Renal cortex interstitium (tissue), 11 donors: ENCODE data around the gene GIT2. TPM values are rescaled to one million over a fixed set of nuclear protein-coding genes. Genes with fewer than 3 reads are reported as not detected.
"Not testable (repeated sequence)": the region's sequence is repeated elsewhere in the genome, so short reads cannot be mapped to it uniquely, and the experiment has no call there.

Experiments used
- DNase-seq, 11 donors: peaks; one replicate each; pipeline ENCODE4 v3.0.0-alpha.2; 2013; ENCODE audit warnings: low read depth in 9 of 11, low spot score in 4 of 11; ENCODE audit errors: extremely low read depth in 1 of 11
- polyA plus RNA-seq, 3 donors: library from polyadenylated mRNA; unstranded; fragments of 120-200 nt; gene quantifications; one replicate each; pipeline ENCODE4 v1.2.1, GENCODE V29; 2013; ENCODE audit not compliant: insufficient read length in 3 of 3

The GIT2 gene
- polyA plus RNA-seq, 3 donors = 33.6 to 48.9 (median 34.4) TPM

GRCh38 chr12:109910254-109910968, 85.8 kb downstream of the GIT2 start:
- no peak for DNase-seq

GRCh38 chr12:109905301-109905700, 90.9 kb downstream of the GIT2 start:
- DNase-seq = no peak

- no peak for DNase-seq
Observed at GRCh38 chr12:109902891-109903418, 93.2 kb downstream of the GIT2 start.

GRCh38 chr12:109900752-109901580, 95.2 kb downstream of the GIT2 start:
- DNase-seq = no peak

- peak; percentile 78 to 90 (median 84) for DNase-seq
Observed at GRCh38 chr12:109899783-109900751, 96.1 kb downstream of the GIT2 start, which contains the start of gene TCHP. Gene TCHP (plus strand): TSS chr12:109900274. CDS start chr12:109903027, 2,753 bp downstream.

- not testable (repeated sequence) for DNase-seq
Observed at GRCh38 chr12:109899345-109899744, 96.8 kb downstream of the GIT2 start.

DNA sequence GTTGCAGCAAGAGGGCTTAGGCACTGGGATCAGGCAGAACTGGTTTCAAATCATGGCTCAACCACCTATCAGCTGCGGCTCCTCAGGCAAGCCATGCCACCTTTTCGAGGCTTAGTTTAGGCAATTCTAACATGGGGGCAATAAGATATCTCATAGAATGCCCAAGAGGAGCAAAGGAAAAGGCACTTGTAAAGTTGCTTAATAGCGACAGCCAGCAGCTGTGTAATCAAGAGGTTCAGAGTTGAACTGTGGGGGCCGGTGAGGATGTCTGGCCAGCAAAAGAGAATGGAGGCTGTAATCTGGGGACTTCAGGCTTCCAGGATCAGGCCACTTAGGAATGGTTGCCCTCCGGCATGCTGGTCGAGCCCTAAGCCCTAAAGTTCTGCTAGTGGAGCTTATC, 99.1 kb downstream of the GIT2 start:
- DNase-seq = no peak

DNA sequence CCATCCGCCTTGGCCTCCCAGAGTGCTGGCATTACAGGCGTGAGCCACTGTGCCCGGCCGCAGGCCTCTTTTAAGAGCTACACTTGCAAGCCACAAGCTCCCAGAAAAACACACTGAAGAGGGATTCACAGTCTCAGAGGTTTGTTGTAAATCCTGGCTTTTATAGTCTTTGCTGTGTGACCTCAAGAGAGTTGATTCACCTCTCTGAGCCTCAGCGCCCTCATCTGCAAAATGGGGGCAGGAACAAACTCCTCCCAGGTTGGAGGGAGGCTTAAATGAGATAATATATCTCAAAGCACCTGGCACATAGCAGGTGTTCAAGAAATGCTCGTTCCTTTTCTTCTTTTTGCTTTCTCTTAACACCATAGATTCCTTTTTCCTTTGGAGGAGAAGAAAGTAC, 100.0 kb downstream of the GIT2 start:
- no peak for DNase-seq

GRCh38 chr12:109894939-109895338, 101.2 kb downstream of the GIT2 start:
- DNase-seq = no peak

- no peak for DNase-seq
Observed at GRCh38 chr12:109893261-109893995, 102.7 kb downstream of the GIT2 start.

GRCh38 chr12:109892748-109893147, 103.4 kb downstream of the GIT2 start:
- DNase-seq = no peak

- no peak for DNase-seq
Observed at GRCh38 chr12:109892165-109892715, 103.9 kb downstream of the GIT2 start.

- DNase-seq = not testable (repeated sequence)
Observed at GRCh38 chr12:109891731-109892130, 104.4 kb downstream of the GIT2 start.

- DNase-seq = no peak
Observed at GRCh38 chr12:109890620-109891170, 105.5 kb downstream of the GIT2 start.

- no peak for DNase-seq
Observed at GRCh38 chr12:109888179-109889020, 107.8 kb downstream of the GIT2 start.

- no peak for DNase-seq
Observed at GRCh38 chr12:109885616-109886015, 110.6 kb downstream of the GIT2 start.

- no peak for DNase-seq
Observed at GRCh38 chr12:109883461-109883860, 112.7 kb downstream of the GIT2 start.
